Measurements from ENCODE around the gene C2orf69.

DNA sequence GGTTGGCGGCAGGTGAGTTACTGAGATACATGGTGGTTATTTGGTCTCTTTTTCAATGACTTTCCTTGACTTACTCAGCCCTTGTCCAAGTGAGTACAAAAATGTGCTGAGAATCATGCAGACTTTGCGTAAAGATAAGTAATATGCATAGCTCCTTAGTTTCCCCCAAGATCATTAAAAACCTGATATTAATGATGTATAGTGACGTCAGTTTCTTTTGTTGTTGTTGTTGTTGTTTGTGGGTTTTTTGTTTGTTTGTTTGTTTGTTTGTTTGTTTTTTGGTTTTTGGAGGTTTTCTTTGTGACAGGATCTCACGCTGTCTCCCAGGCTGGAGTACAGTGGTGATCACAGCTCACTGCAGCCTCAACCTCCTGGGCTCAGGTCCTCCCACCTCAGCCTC lies 45.2 kb upstream of the C2orf69 start:
- TF ChIP-seq, protein P1, sequence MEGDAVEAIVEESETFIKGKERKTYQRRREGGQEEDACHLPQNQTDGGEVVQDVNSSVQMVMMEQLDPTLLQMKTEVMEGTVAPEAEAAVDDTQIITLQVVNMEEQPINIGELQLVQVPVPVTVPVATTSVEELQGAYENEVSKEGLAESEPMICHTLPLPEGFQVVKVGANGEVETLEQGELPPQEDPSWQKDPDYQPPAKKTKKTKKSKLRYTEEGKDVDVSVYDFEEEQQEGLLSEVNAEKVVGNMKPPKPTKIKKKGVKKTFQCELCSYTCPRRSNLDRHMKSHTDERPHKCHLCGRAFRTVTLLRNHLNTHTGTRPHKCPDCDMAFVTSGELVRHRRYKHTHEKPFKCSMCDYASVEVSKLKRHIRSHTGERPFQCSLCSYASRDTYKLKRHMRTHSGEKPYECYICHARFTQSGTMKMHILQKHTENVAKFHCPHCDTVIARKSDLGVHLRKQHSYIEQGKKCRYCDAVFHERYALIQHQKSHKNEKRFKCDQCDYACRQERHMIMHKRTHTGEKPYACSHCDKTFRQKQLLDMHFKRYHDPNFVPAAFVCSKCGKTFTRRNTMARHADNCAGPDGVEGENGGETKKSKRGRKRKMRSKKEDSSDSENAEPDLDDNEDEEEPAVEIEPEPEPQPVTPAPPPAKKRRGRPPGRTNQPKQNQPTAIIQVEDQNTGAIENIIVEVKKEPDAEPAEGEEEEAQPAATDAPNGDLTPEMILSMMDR (IDR thresholded peaks at IDR 0.05), result no peak
- TF ChIP-seq ZFX (IDR thresholded peaks at IDR 0.05; ENCODE audit: borderline replicate concordance), result no peak

All from 22Rv1 (cell line).